MM.1S (cell line): ENCODE measurements around the gene KLHL28.

Source experiments
- CTCF ChIP-seq: fragments of 300-600 bp; sonication (generic); IDR thresholded peaks from 2 replicates; pipeline ENCODE4 v1.5.1; 2016; ENCODE audit warnings: antibody characterized with exemption, low read length, mixed read lengths
- EZH2 ChIP-seq: fragments of 300-600 bp; sonication (generic); optimal IDR thresholded peaks from 2 replicates; pipeline ENCODE3; 2017; ENCODE audit warnings: low read depth, mild to moderate bottlenecking, antibody characterized with exemption, low read length, mixed read lengths
- EZH2phosphoT487 ChIP-seq: fragments of 300-600 bp; sonication (generic); IDR thresholded peaks from 2 replicates; pipeline ENCODE4 v1.6.1; 2018; ENCODE audit warnings: antibody characterized with exemption, low read length

GRCh38 chr14:44928793-44929192, 33.0 kb downstream of the KLHL28 start:
- TF ChIP-seq EZH2phosphoT487, result no peak
- no peak for TF ChIP-seq CTCF
- TF ChIP-seq EZH2, result no peak
